A673 (cell line): Measurements from ENCODE around the gene NEDD9. TPM values are rescaled to one million over a fixed set of nuclear protein-coding genes. Genes with fewer than 3 reads are reported as not detected.

ENCODE experiments used
- BruUV-seq: library from RNA; stranded (reverse); fragments of 400-500 nt; replicated peaks from 2 replicates; lab custom pipeline; 2021; lab: Mats Ljungman, UMichigan
- CTCF ChIA-PET: fragments of 300-600 bp; sonication (Branson Sonifier 250); formaldehyde crosslinking; loops from one replicate; lab custom pipeline; 2022; ENCODE audit warnings: antibody characterized with exemption; lab: Charles Lee
- POLR2A ChIA-PET: fragments of 300-600 bp; sonication (Branson Sonifier 250); formaldehyde crosslinking; loops from one replicate; lab custom pipeline; 2022; ENCODE audit warnings: antibody characterized with exemption; ENCODE audit not compliant: low non-redundant PET; lab: Charles Lee
- DNase-seq: peaks from one replicate; pipeline ENCODE4 v3.0.0-alpha.2; 2015; ENCODE audit warnings: low spot score
- H3K27ac ChIP-seq: fragments of 200-600 bp; sonication (generic); 2 replicates; pipeline ENCODE4 v1.5.1; 2016; ENCODE audit warnings: mixed run types, low read depth, mild to moderate bottlenecking, mixed read lengths, antibody characterized with exemption, low read length; ENCODE audit not compliant: poor library complexity, severe bottlenecking
- H3K27me3 ChIP-seq: fragments of 200-600 bp; sonication (generic); replicated peaks from 2 replicates; pipeline ENCODE4 v1.6.1; 2017; ENCODE audit warnings: mixed run types, low read depth, mild to moderate bottlenecking, mixed read lengths, antibody characterized with exemption, low read length; ENCODE audit not compliant: insufficient read depth, poor library complexity
- H3K36me3 ChIP-seq: fragments of 200-600 bp; sonication (generic); 2 replicates; pipeline ENCODE4 v1.6.1; 2016; ENCODE audit warnings: mixed run types, mild to moderate bottlenecking, mixed read lengths, antibody characterized with exemption, low read length; ENCODE audit not compliant: insufficient read depth, poor library complexity, severe bottlenecking
- H3K4me1 ChIP-seq: fragments of 200-600 bp; sonication (generic); 2 replicates; pipeline ENCODE4 v1.6.1; 2017; ENCODE audit warnings: mixed run types, mild to moderate bottlenecking, mixed read lengths, antibody characterized with exemption, low read length; ENCODE audit not compliant: insufficient read depth, poor library complexity, severe bottlenecking
- H3K4me3 ChIP-seq: fragments of 200-600 bp; sonication (generic); 2 replicates; pipeline ENCODE4 v1.5.1; 2016; ENCODE audit warnings: low read depth, mixed run types, mild to moderate bottlenecking, mixed read lengths, low read length; ENCODE audit not compliant: poor library complexity, severe bottlenecking
- H3K9me3 ChIP-seq: fragments of 200-600 bp; sonication (generic); 2 replicates; pipeline ENCODE4 v1.6.1; 2016; ENCODE audit warnings: mixed run types, low read depth, mild to moderate bottlenecking, mixed read lengths, antibody characterized with exemption, low read length; ENCODE audit not compliant: poor library complexity, severe bottlenecking
- EZH2 ChIP-seq: fragments of 200-600 bp; sonication (generic); IDR thresholded peaks from 2 replicates; pipeline ENCODE4 v1.6.1; 2017; ENCODE audit warnings: borderline replicate concordance, low read depth, mild to moderate bottlenecking, mixed read lengths, antibody characterized with exemption, low read length; ENCODE audit not compliant: poor library complexity, severe bottlenecking
- intact Hi-C: fragments of 100-400 bp; cut with micrococcal nuclease; formaldehyde crosslinking; loops from one replicate; pipeline ENCODE4 v1.10.0; 2022; ENCODE audit not compliant: unreplicated experiment
- total RNA-seq: library from RNA; stranded (reverse); gene quantifications from 2 replicates; pipeline ENCODE4 v1.2.3, GENCODE V29; 2021
- TF ChIP-seq, protein P1 (sequence below): fragments of 300-800, 200-600 bp; sonication (generic); conservative IDR thresholded peaks from 2 replicates; pipeline ENCODE4 v1.5.1; 2017; ENCODE audit warnings: low read depth, mild to moderate bottlenecking, antibody characterized with exemption, low read length, moderate library complexity, mixed read lengths

The NEDD9 gene
- total RNA-seq, 1 experiment from 2014 or later, result 6.6 TPM

DNA sequence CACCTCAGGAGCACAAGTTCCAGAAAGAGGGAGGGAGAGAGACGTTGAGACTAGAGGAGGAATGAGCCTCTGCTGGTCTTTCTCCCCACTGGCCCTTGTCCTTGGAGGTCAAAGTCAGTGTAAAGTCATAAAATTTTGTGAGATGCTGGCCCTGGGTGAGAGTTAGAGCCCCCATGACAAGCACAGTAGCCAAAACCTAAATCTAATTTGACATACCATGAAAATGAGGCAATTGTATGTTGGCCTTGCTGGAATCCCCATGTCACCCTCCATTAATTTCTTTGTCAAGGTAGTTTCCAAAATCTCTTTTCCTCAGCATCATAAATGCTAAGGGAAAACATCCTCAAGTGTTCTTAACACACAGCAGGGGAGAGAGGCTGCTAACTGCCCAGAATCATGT is 17.6 kb upstream of the NEDD9 start:
- Histone ChIP-seq H3K4me1 (no peaks in the 10 kb centered on the region), H3K9me3 (no peaks in the 10 kb centered on the region), H3K27me3 (no peaks in the 10 kb centered on the region), H3K4me3 (no peak overlapping the region), H3K36me3 (no peaks in the 10 kb centered on the region), H3K27ac (no peak overlapping the region)
- BruUV-seq, result no TSS peak
- ChIA-PET CTCF (no interaction called here), POLR2A (no interaction called here)
- no peak for DNase-seq
- TF ChIP-seq, protein P1, sequence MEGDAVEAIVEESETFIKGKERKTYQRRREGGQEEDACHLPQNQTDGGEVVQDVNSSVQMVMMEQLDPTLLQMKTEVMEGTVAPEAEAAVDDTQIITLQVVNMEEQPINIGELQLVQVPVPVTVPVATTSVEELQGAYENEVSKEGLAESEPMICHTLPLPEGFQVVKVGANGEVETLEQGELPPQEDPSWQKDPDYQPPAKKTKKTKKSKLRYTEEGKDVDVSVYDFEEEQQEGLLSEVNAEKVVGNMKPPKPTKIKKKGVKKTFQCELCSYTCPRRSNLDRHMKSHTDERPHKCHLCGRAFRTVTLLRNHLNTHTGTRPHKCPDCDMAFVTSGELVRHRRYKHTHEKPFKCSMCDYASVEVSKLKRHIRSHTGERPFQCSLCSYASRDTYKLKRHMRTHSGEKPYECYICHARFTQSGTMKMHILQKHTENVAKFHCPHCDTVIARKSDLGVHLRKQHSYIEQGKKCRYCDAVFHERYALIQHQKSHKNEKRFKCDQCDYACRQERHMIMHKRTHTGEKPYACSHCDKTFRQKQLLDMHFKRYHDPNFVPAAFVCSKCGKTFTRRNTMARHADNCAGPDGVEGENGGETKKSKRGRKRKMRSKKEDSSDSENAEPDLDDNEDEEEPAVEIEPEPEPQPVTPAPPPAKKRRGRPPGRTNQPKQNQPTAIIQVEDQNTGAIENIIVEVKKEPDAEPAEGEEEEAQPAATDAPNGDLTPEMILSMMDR, result no peak
- no peak for TF ChIP-seq EZH2
- intact Hi-C loops, result loop anchor here (10.0 kb wide), 1 partner anchor 245 kb away; no protein-coding TSS in a partner anchor

DNA sequence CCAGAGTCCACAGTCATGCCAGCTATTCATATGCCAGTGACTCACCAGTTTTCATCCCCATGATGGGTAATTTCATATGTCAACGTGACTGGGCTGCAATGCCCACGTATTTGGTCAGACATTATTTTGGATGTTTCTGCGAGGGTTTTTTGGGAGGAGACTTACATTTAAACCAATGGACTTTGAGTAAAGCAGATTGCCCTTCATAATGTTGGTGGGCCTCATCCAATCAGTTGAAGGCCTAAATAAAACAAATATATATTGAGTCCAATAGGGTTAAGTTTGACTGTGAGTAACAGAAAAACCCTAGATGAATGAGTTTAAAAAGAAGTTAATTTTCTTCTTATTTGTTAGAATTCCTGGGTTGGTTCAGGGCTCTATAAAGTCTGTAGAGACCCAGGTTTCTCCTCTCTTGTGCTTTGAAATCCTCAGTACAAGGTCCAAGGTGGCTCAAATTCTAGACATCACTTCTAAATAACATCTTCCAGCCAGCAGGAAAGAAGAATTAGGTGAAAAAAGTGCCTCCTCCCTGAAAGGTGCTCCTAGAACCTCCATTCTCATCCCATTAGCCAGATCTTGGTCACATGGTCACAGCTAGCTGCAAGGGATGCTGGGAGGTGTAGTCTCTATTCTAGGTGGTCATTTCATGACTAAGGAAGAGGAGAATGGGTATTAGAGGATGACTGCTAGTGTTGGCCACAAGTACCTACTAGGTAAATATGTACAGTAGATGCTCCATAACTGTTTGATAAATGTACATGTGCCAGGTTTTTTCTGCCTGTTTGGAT is 16.7 kb upstream of the NEDD9 start:
- no peak for DNase-seq
- no peaks in the 10 kb centered on the region for H3K9me3 ChIP-seq
- ChIA-PET CTCF (no interaction called here), POLR2A (no interaction called here)
- no peak overlapping the region for H3K27ac ChIP-seq
- H3K27me3 ChIP-seq, result no peaks in the 10 kb centered on the region
- intact Hi-C loops, result no loop called here
- BruUV-seq, result no TSS peak
- H3K36me3 ChIP-seq, result no peaks in the 10 kb centered on the region
- no peak for TF ChIP-seq EZH2
- TF ChIP-seq, protein P1, result no peak
- no peak overlapping the region for H3K4me3 ChIP-seq
- no peaks in the 10 kb centered on the region for H3K4me1 ChIP-seq

DNA sequence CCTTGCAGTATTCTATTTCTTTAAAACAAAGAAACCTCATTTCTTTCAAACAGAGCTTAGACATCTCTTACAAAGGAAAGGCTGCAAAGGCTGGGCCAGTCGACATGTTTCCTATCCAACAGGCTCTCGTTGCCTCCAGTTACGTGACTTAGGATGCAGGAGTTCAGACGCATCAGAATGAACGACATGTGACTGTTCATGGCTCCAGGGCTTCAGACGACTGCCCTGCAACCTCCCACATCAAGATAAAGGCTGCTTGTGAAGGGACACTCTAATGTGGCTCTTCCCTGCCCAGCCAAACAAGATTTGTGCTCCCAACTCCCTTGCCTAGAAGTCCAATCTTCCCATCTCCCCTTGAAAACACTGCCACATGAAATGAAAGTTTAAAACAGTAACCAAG is 14.3 kb upstream of the NEDD9 start:
- no peaks in the 10 kb centered on the region for H3K36me3 ChIP-seq
- H3K27me3 ChIP-seq, result no peaks in the 10 kb centered on the region
- intact Hi-C loops, result no loop called here
- no peaks in the 10 kb centered on the region for H3K4me1 ChIP-seq
- H3K4me3 ChIP-seq, result no peak overlapping the region
- no TSS peak for BruUV-seq
- TF ChIP-seq, protein P1, result no peak
- TF ChIP-seq EZH2, result no peak
- H3K9me3 ChIP-seq, result no peaks in the 10 kb centered on the region
- ChIA-PET CTCF (no interaction called here), POLR2A (no interaction called here)
- no peak for DNase-seq
- H3K27ac ChIP-seq, result no peak overlapping the region
